Measurements from ENCODE around the gene GPATCH1. TPM values are rescaled to one million over a fixed set of nuclear protein-coding genes. Genes with fewer than 3 reads are reported as not detected.

The GPATCH1 gene
- total RNA-seq, 1 experiment from 2014 or later: 7.8 TPM

DNA sequence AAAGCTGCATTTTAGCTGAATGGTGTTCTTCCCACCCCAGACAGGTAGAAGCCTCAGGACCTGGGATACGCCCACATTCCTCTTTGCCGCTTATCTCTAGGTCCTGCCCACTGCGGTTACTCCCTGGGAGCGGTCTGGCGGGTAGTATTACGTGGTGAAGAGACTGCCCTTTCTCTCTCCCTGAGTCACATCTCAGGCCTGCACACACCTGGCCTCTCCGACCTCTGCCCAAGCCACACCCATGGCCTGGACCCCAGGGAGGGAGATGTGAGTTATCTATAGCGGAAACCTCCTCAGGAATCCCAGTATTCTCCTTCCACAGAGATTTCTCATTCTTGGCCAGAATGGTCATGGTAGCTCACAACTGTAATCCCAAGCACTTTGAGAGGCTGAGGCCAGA is 33.6 kb upstream of the GPATCH1 start:
- ATAC-seq: peak; percentile 100
- Histone ChIP-seq H4K20me1 (ENCODE audit: insufficient read depth) (no peaks in the 10 kb centered on the region), H3K9me2 (ENCODE audit: insufficient read depth) (no peaks in the 10 kb centered on the region), H3K79me2 (ENCODE audit: insufficient read depth, low read length) (peaks cover 85% of the 10 kb centered on the region), H3K9me3 (ENCODE audit: control insufficient read depth in 1 of 2, insufficient read depth in 1 of 2, low read depth in 1 of 2, low read length in 2 of 2) (no peaks in the 10 kb centered on the region), H3K36me3 (ENCODE audit: control insufficient read depth in 1 of 2, insufficient read depth in 2 of 2, low read length in 2 of 2) (peaks cover 3 to 11% of the 10 kb centered on the region in 2 experiments; a peak in 3 of 4 replicates), H3K4me2 (ENCODE audit: low read length) (peak overlapping the region; percentile 70), H3K27ac (ENCODE audit: low read depth, low read length) (peak overlapping the region; percentile 76), H3K27me3 (ENCODE audit: insufficient read depth, low read length) (no peaks in the 10 kb centered on the region), H3K4me1 (ENCODE audit: control insufficient read depth in 1 of 2, insufficient read depth in 2 of 2, low read length in 2 of 2) (peaks cover 62 to 81% of the 10 kb centered on the region in 2 experiments), H2AFZ (ENCODE audit: low read depth, low read length, poor library complexity, severe bottlenecking) (no peak overlapping the region), H3K4me3 (replicated peaks in 1 of 2; ENCODE audit: low read depth in 1 of 2, low read length in 2 of 2) (peak overlapping the region; percentile 8 to 45), H3K9ac (ENCODE audit: low read length) (peak overlapping the region; percentile 60)
- no TSS peak for BruUV-seq (replicated peaks)
- ChIA-PET RAD21 (ENCODE audit: low non-redundant PET in 1 of 2, low total read pairs in 2 of 2, uncharacterized antibody in 2 of 2, unreplicated experiment in 2 of 2) (no interaction called here), CTCF (interaction anchor here (1.4 kb wide), 1 partner anchor 71 kb away, joined by 4 read pairs; no protein-coding TSS in a partner anchor), POLR2A (interaction anchor here (1.3 to 1.4 kb wide), 2 partner anchors 9 to 18 kb away, joined by 6 to 7 read pairs; partner anchors contain the start of gene RHPN2)
- peak; percentile 96 for DNase-seq (ENCODE audit: low read depth, low spot score)
- intact Hi-C loops (cut with micrococcal nuclease): no loop called here
- peak; percentile 93 for TF ChIP-seq SP1 (IDR thresholded peaks at IDR 0.05; ENCODE audit: low read depth)
- TF ChIP-seq EZH2phosphoT487 (IDR thresholded peaks at IDR 0.05; ENCODE audit: borderline replicate concordance): no peak
- no peak for TF ChIP-seq RAD21 (IDR thresholded peaks at IDR 0.05; ENCODE audit: low read depth)
- TF ChIP-seq FOSL1 (IDR thresholded peaks at IDR 0.05; ENCODE audit: low read depth): peak; percentile 73
- TF ChIP-seq REST (IDR thresholded peaks at IDR 0.05; ENCODE audit: low read depth): no peak
- TF ChIP-seq POLR2A (IDR thresholded peaks at IDR 0.05; ENCODE audit: borderline replicate concordance, extremely low read depth, insufficient read depth, insufficient read length): no peak
- TF ChIP-seq POLR2AphosphoS5 (IDR thresholded peaks at IDR 0.05; ENCODE audit: low read depth, low read length): peak; percentile 53; the same call in 1 of the 2 replicates
- TF ChIP-seq YY1 (IDR thresholded peaks at IDR 0.05; ENCODE audit: extremely low read depth, insufficient replicate concordance, low read depth, low read length): peak; percentile 21
- TF ChIP-seq, protein P1, sequence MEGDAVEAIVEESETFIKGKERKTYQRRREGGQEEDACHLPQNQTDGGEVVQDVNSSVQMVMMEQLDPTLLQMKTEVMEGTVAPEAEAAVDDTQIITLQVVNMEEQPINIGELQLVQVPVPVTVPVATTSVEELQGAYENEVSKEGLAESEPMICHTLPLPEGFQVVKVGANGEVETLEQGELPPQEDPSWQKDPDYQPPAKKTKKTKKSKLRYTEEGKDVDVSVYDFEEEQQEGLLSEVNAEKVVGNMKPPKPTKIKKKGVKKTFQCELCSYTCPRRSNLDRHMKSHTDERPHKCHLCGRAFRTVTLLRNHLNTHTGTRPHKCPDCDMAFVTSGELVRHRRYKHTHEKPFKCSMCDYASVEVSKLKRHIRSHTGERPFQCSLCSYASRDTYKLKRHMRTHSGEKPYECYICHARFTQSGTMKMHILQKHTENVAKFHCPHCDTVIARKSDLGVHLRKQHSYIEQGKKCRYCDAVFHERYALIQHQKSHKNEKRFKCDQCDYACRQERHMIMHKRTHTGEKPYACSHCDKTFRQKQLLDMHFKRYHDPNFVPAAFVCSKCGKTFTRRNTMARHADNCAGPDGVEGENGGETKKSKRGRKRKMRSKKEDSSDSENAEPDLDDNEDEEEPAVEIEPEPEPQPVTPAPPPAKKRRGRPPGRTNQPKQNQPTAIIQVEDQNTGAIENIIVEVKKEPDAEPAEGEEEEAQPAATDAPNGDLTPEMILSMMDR (IDR thresholded peaks at IDR 0.05 in 2 of 3, conservative IDR thresholded peaks at IDR 0.05 in 1 of 3; ENCODE audit: borderline replicate concordance in 1 of 3, insufficient read depth in 1 of 3, low read depth in 2 of 3, low read length in 2 of 3): no peak
- TF ChIP-seq SRF (IDR thresholded peaks at IDR 0.05; ENCODE audit: low read depth): no peak
- no peak for TF ChIP-seq ELF1 (IDR thresholded peaks at IDR 0.05; ENCODE audit: borderline replicate concordance, low read depth)
- no peak for TF ChIP-seq ZFX (IDR thresholded peaks at IDR 0.05)
- TF ChIP-seq EGR1 (IDR thresholded peaks at IDR 0.05; ENCODE audit: low read depth): no peak
- peak; percentile 70; the same call in 1 of the 2 replicates for TF ChIP-seq CBX3 (IDR thresholded peaks at IDR 0.05; ENCODE audit: low read depth)
- peak; percentile 56; the same call in 1 of the 2 replicates for TF ChIP-seq CEBPB (IDR thresholded peaks at IDR 0.05; ENCODE audit: low read depth)
- TF ChIP-seq, protein P2, sequence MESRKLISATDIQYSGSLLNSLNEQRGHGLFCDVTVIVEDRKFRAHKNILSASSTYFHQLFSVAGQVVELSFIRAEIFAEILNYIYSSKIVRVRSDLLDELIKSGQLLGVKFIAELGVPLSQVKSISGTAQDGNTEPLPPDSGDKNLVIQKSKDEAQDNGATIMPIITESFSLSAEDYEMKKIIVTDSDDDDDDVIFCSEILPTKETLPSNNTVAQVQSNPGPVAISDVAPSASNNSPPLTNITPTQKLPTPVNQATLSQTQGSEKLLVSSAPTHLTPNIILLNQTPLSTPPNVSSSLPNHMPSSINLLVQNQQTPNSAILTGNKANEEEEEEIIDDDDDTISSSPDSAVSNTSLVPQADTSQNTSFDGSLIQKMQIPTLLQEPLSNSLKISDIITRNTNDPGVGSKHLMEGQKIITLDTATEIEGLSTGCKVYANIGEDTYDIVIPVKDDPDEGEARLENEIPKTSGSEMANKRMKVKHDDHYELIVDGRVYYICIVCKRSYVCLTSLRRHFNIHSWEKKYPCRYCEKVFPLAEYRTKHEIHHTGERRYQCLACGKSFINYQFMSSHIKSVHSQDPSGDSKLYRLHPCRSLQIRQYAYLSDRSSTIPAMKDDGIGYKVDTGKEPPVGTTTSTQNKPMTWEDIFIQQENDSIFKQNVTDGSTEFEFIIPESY (IDR thresholded peaks at IDR 0.05; ENCODE audit: extremely low read depth, insufficient replicate concordance, low read length): peak; percentile 29
- TF ChIP-seq EZH2 (IDR thresholded peaks at IDR 0.05): no peak
- TF ChIP-seq TCF7L2 (IDR thresholded peaks at IDR 0.05; ENCODE audit: borderline replicate concordance, extremely low read depth, insufficient read depth, insufficient read length): no peak
- TF ChIP-seq JUND (IDR thresholded peaks at IDR 0.05): peak; percentile 73
- peak; percentile 77; the same call in 1 of the 2 replicates for TF ChIP-seq SIN3A (IDR thresholded peaks at IDR 0.05; ENCODE audit: low read depth)
- no peak for TF ChIP-seq ZNF274 (IDR thresholded peaks at IDR 0.05; ENCODE audit: low read depth, low read length)
- TF ChIP-seq, protein P3, sequence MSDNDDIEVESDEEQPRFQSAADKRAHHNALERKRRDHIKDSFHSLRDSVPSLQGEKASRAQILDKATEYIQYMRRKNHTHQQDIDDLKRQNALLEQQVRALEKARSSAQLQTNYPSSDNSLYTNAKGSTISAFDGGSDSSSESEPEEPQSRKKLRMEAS (IDR thresholded peaks at IDR 0.05): peak; percentile 60
